Right lobe of liver (tissue), 6 donors: Measurements from ENCODE around the gene RBM19. TPM values are rescaled to one million over a fixed set of nuclear protein-coding genes. Genes with fewer than 3 reads are reported as not detected.

Source experiments
- ATAC-seq, 4 donors: fragments of 200-7000 bp; cut with Tn5 transposase; one replicate each; pipeline ENCODE4 v1.9.1; 2020; ENCODE audit warnings: mild to moderate bottlenecking in 4 of 4, moderate library complexity in 4 of 4
- DNase-seq, 3 donors: peaks; one replicate each; pipeline ENCODE4 v3.0.0-alpha.2; 2020
- H3K27ac ChIP-seq, 3 donors: fragments of 200-600 bp; one replicate each; pipeline ENCODE4 v1.8.0; 2022
- H3K27me3 ChIP-seq, 2 donors: fragments of 200-600 bp; one replicate each; pipeline ENCODE4 v1.8.0; 2022
- H3K36me3 ChIP-seq, 4 donors: fragments of 200-600 bp; sonication (generic) in 1 of 4; one replicate each; pipeline versions ENCODE4 v1.5.1 to v1.8.0; 2017 to 2022; ENCODE audit warnings: control low read depth in 1 of 4
- H3K4me1 ChIP-seq, 4 donors: fragments of 200-600 bp; sonication (generic) in 1 of 4; one replicate each; pipeline versions ENCODE4 v1.5.1 to v1.8.0; 2017 to 2022; ENCODE audit warnings: control low read depth in 1 of 4
- H3K4me3 ChIP-seq, 3 donors: fragments of 200-600 bp; one replicate each; pipeline ENCODE4 v1.8.0; 2022
- H3K9me3 ChIP-seq, 4 donors: fragments of 200-600 bp; sonication (generic) in 1 of 4; one replicate each; pipeline versions ENCODE4 v1.5.1 to v1.8.0; 2017 to 2022; ENCODE audit warnings: control low read depth in 1 of 4
- CTCF ChIP-seq, 4 donors: fragments of 200-600 bp in 3 of 4; fragments of 450-650 bp in 1 of 4; IDR thresholded peaks; one replicate each; pipeline versions ENCODE4 v1.5.1 to v1.8.0; 2016 to 2022; ENCODE audit warnings: antibody characterized with exemption in 4 of 4, mild to moderate bottlenecking in 2 of 4
- POLR2A ChIP-seq: fragments of 450-650 bp; IDR thresholded peaks from one replicate; pipeline ENCODE4 v1.6.1; 2017; ENCODE audit warnings: antibody characterized with exemption, mild to moderate bottlenecking
- WGBS: methylation state at CpG from one replicate; pipeline ENCODE4 v1.1.6; 2018; ENCODE audit warnings: low coverage, low lambda C conversion rate; ENCODE audit not compliant: insufficient coverage; ENCODE audit errors: missing lambda C conversion rate; 5-methylcytosine and 5-hydroxymethylcytosine counted together
- intact Hi-C, 2 donors: fragments of 100-400 bp; cut with DNase I; formaldehyde crosslinking; loops; one replicate each; pipeline versions ENCODE4 v1.11.2 to v1.14.1; 2022
- total RNA-seq, 6 experiments: library from RNA; depleted of rRNA in 2 of 6; stranded (reverse); fragments of >200 nt in 2 of 6; fragmentation: NEBNext Ultra II Directional in 3 of 6; extraction: Animal tissue kit (Norgen Biotek cat#: 25700) in 3 of 6; gene quantifications; one replicate each; pipeline versions ENCODE4 v1.1.0 to v1.2.4, GENCODE V29; 2016 to 2023
- donor health status: DM: no; HTN: yes; CAD: no.
- donor health status: DM: no; HTN: no; CAD: no.
- donor health status: DM: no; HTN: no; CAD: no.
- donor health status: DM: no; HTN: yes; CAD: no.
- donor health status: DM: no; HTN: yes; CAD: no.

The RBM19 gene
- total RNA-seq, 6 experiments from 2014 or later, result 11.3 to 17.2 (median 14.2) TPM

GRCh38 chr12:113877607-113878006 lies 88.5 kb downstream of the RBM19 start:
- ATAC-seq (no peak), DNase-seq (no peak)
- 100% methylated on average over 4 of the region's 5 CpGs for WGBS
- TF ChIP-seq CTCF (IDR thresholded peaks at IDR 0.05) (no peak), POLR2A (no peak)
- intact Hi-C loops, result no loop called here
- Histone ChIP-seq H3K4me3 (no peak overlapping the region), H3K9me3 (no peaks in the 10 kb centered on the region), H3K36me3 (no peaks in the 10 kb centered on the region), H3K27me3 (no peaks in the 10 kb centered on the region), H3K27ac (no peak overlapping the region), H3K4me1 (no peaks in the 10 kb centered on the region)

GRCh38 chr12:113876160-113876559 lies 90.0 kb downstream of the RBM19 start:
- ATAC-seq (no peak), DNase-seq (no peak)
- no peaks in the 10 kb centered on the region for H3K9me3 ChIP-seq
- 88% methylated on average over 2 of the region's 2 CpGs for WGBS
- TF ChIP-seq CTCF (IDR thresholded peaks at IDR 0.05) (no peak), POLR2A (no peak)
- H3K27me3 ChIP-seq, result no peaks in the 10 kb centered on the region
- no peaks in the 10 kb centered on the region for H3K36me3 ChIP-seq
- H3K27ac ChIP-seq, result no peak overlapping the region
- H3K4me1 ChIP-seq, result no peaks in the 10 kb centered on the region
- H3K4me3 ChIP-seq, result no peak overlapping the region
- intact Hi-C loops, result no loop called here

GRCh38 chr12:113875691-113876090 lies 90.4 kb downstream of the RBM19 start:
- H3K36me3 ChIP-seq, result no peaks in the 10 kb centered on the region
- 79% methylated on average over 10 of the region's 10 CpGs for WGBS
- H3K27ac ChIP-seq, result no peak overlapping the region
- no peak for ATAC-seq
- H3K9me3 ChIP-seq, result no peaks in the 10 kb centered on the region
- H3K27me3 ChIP-seq, result no peaks in the 10 kb centered on the region
- H3K4me1 ChIP-seq, result no peaks in the 10 kb centered on the region
- no peak overlapping the region for H3K4me3 ChIP-seq
- DNase-seq, result no peak
- TF ChIP-seq CTCF (IDR thresholded peaks at IDR 0.05) (no peak), POLR2A (no peak)
- intact Hi-C loops, result no loop called here

GRCh38 chr12:113874999-113875561 lies 91.0 kb downstream of the RBM19 start:
- intact Hi-C loops, result no loop called here
- Histone ChIP-seq H3K9me3 (no peaks in the 10 kb centered on the region), H3K4me3 (no peak overlapping the region), H3K4me1 (no peaks in the 10 kb centered on the region), H3K27me3 (no peaks in the 10 kb centered on the region), H3K36me3 (no peaks in the 10 kb centered on the region), H3K27ac (no peak overlapping the region)
- no peak for ATAC-seq
- TF ChIP-seq POLR2A, result no peak
- TF ChIP-seq CTCF (IDR thresholded peaks at IDR 0.05), result no peak
- no peak for DNase-seq
- 93% methylated on average over 15 of the region's 18 CpGs for WGBS

- H3K27me3 ChIP-seq, result no peaks in the 10 kb centered on the region
- no peaks in the 10 kb centered on the region for H3K36me3 ChIP-seq
- intact Hi-C loops, result no loop called here
- no peak overlapping the region for H3K27ac ChIP-seq
- WGBS, result 96% methylated on average over 4 of the region's 11 CpGs
- TF ChIP-seq POLR2A, result no peak
- no peak for TF ChIP-seq CTCF (IDR thresholded peaks at IDR 0.05)
- DNase-seq (no peak), ATAC-seq (no peak)
- H3K4me3 ChIP-seq, result no peak overlapping the region
- no peaks in the 10 kb centered on the region for H3K4me1 ChIP-seq
- H3K9me3 ChIP-seq, result no peaks in the 10 kb centered on the region
These were observed 91.8 kb downstream of the RBM19 start for GRCh38 chr12:113874326-113874725.
